ENCODE measurements around the gene IL1RAPL1.

GRCh38 chrX:29992083-29992482 is 1404.8 kb downstream of the IL1RAPL1 start:
- TF ChIP-seq CTCF (conservative IDR thresholded peaks at IDR 0.05; ENCODE audit: low read length) (no peak), EZH2phosphoT487 (IDR thresholded peaks at IDR 0.05; ENCODE audit: borderline replicate concordance) (no peak)
